ENCODE data around the gene RPS19.

The RPS19 gene

DNA sequence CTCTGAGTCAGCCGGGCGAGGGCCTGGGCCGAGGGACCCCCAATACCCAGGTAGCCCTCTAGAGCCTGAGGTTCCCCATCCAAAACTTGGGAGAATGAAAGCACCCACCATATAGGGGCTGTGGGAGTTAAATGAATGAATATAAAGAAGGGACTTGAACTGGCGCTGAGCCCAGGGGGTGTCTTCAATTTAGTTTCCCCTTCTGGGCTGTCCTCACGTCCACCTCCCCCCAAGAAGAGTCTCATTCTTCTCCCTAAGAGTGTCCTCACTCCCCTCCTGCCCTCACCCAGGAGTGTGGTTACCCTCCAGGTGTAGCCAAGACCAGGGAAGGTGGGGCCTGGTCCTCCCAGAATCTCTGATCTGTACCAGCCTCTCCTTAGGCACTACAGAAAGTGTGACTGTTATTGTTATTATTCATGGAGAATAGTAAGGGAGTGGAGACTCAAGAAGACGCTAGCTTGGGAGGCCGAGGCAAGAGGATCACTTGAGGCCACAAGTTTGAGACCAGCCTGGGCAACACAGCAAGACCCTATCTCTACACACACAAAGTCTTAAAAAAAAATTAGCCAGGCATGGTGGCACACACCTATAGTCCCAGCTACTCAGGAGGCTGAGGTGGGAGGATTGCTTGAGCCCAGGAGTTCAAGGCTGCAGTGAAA, 19.7 kb downstream of the RPS19 start:
- DNase-seq = no peak

GRCh38 chr19:41880329-41880708, 20.3 kb downstream of the RPS19 start:
- DNase-seq = no peak

DNA sequence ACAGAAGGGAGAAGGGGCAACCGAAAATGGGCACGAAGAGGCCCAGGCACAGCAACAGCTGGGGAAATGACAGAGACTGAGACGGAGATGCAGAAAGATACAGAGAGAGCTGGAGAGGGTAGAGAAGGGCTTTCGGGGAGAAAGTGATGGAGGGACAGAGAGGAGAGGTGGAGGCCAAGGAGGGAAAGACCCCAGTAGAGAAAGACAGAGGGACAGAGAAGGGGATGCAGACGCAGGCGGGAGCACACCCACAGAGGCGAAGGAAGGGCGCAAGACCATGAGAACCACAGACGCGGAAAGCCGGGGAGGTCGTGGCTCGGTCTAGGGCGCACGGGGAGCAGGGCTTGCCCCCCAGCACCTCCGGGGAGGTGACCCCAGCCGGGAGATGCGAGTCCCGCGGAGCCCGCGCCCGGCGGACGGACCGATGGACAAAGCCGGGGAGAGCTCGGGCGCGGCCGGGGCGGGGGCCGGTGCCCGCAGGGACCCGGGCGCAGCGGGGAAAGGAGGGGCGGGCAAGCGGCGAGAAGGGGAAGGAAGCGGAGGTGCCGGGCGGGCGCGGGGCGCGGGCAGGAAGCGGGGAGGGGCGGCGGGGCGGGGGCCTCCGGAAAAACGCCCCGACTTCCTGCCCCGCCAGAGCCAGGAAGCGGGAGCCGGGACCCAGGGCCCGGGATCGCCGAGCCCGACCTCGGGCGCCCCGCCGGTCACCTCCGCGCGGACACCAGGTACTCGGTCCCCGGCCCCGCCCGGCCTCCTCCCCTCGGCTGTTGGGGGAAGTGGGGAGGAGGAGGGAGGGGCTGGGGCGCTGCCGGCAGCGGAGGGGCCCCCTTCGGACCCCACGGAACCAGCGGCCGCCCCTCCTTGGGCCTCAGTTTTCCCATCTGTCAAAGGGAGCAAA, 22.8 kb downstream of the RPS19 start, which contains the start of gene ARHGEF1:
Gene ARHGEF1, plus strand, starts transcription at position 617 of the 895 bp plus-strand sequence. CDS start 4,899 bp downstream, outside the sequence.
- DNase-seq = peak; percentile 53

- DNase-seq = no peak
Measured at GRCh38 chr19:41883463-41883820, 23.4 kb downstream of the RPS19 start.

GRCh38 chr19:41883821-41884733, 24.0 kb downstream of the RPS19 start:
- DNase-seq = peak; percentile 97

- DNase-seq = no peak
Measured at GRCh38 chr19:41886761-41887710, 27.0 kb downstream of the RPS19 start.

DNA sequence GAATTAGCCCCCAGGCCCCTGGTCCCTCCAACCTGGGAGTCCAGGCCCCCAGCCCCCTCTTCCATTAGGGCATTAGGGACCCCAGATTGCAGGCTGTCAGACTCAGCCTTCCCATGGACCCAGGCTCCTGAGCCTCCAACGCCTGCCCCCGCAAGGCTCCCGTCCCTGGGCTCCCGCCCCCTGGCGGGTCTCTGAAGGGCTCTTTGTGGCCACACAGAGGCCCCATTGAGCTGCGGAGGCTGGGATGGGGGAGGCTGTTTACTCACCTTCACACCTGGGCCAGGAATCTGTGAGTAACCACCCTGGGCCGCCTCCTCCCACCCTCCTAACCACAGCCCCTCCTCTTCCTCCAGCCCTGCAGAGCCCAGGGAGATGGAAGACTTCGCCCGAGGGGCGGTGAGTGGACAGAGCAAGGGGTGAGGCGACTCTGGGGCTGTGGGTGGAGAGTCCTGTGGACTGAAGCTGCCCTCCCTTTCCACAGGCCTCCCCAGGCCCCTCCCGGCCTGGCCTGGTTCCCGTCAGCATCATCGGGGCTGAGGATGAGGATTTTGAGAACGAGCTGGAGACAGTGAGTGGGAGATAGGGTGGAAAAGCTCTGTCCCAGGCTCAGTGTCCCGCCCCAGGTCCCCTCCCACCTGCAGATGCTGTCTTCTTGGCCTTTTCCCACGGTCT, 27.8 kb downstream of the RPS19 start:
- DNase-seq = no peak

DNA sequence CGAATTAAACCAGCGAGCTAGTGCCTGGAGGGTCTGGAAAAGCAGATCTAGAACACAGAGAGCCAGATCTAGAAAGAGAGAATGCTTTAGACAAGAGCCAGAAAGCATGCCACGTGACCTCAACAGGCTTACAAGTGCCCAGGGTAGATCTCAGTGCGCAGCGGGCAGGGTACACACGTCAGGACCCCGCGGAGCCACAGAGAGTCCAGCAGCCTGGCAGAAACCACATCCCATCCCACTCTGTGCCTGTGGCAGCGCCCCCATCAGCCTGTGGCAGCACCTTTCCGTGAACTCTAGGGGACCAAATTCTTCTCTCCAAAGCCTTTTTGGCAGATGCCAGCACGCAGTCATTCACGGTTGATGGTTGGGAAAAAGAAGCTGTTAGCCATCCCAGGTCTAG, 28.9 kb downstream of the RPS19 start:
- no peak for DNase-seq

DNA sequence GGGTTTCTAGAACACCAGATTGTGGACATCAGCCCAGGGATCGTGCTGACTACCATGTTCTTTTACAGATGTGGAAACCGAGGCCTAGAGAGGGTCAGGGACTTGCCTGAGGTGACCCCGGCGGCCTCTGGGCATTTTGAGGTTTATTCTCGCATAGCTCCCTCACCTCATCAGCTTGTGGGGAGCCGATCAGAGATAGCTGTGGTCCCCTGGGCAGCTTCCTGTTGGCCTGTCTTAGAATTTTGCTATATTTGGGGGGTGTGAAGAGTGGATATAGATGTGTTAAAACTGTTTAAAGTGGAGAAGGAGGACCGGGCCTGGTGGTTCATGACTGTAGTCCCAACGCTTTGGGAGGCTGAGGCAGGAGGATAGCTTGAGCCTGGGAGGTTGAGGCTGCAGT, 29.8 kb downstream of the RPS19 start:
- DNase-seq = no peak

GRCh38 chr19:41890936-41891335, 30.9 kb downstream of the RPS19 start:
- no peak for DNase-seq

DNA sequence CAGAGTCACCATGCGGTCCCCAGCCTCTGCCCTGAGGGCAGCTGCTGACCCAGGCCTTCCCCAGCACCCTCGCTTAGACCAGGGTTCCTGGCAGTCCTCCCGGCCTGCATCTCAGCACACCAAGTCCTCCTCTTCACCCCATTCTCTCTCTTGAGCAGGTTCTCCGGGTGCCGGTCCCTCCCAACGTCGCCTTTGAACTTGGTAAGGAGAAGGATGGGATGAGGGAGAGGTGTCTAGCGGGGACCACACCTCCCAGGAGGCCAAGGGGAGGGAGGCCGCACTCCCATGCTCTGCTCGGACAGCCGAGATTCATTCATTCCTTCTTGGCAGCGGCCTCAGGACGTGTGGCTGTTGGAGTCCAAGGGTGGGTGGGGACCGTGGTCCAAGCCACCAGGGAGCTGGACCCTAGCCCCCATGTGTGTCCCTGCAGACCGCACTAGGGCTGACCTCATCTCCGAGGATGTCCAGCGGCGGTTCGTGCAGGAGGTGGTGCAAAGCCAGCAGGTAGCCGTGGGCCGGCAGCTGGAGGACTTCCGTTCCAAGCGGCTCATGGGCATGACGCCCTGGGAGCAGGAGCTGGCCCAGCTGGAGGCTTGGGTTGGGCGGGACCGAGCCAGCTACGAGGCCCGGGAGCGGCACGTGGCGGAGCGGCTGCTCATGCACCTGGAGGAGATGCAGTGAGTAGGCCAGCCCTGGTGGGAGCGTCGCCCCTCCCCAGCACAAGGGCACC, 32.3 kb downstream of the RPS19 start:
- no peak for DNase-seq

DNA sequence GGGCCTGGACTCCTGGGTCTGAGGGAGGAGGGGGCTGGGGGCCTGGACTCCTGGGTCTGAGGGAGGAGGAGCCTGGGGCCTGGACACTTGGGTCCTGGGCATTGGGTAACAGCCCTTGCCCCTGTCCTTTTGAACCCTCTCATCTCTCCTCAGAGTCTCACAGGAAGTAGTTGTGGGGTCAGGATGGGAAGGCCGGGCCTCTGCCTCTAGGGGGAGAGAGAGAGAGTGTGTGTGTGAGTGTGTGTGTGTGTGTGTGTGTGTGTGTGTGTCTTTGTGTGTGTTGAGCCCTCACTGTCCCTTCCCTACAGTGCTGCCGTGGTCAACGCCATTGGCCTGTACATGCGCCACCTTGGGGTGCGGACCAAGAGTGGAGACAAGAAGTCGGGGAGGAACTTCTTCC, 33.8 kb downstream of the RPS19 start:
- DNase-seq = no peak

- no peak for DNase-seq
Measured at GRCh38 chr19:41894350-41894749, 34.3 kb downstream of the RPS19 start.

DNA sequence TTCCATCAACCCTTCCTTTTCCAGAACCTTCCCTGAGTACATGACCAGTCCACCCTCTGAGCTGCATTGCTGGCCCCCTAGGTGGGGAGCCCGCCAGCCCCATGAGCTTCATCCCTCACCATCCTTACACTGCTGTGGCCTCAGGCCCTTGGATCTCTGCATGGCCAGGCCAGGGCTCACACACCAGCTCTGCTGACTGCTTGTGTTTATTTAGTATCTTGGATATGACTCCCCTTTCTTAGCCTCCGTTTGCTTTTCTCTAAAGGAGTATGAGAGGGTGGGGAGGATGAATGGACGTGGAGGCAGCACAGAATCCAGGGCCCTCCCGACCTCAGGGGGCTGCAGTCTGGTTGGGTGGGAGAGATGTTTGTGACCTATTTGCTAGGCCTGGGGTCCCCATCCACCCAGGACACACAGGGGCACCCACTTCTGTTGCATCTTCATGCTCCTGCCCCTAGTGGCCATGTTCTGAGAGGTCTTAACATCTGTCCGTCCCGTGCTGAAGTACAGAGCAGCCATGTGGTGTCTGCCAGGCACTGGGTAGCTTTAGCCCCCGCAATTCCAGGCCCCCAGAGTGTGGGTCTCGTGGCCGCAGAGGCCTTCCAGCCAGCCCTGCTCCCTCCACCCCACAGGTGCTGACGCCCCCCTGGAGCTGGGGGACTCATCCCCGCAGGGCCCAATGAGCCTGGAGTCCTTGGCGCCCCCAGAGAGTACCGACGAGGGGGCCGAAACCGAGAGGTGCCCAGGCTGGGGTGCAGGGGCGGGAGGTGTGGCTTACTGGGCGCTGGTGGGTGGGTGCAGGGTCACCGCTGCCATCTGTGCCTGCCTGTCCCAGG, 35.9 kb downstream of the RPS19 start:
- no peak for DNase-seq

DNA sequence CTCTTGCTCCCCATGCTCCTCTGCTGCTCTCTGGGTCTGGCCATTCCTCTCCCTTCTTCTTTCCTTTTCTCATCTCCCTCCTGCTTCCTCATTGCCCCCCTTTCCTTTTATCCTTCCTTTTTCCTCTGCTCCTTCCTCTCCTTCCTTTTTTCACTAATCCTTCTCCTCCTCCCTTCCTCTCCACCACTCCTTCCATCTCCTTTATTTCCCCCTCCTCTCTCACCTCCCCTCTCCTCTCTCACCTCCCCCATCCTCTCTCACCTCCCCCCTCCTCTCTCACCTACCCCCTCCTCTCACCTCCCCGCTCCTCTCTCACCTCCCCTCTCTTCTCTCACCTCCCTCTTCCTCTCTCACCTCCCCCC, 36.5 kb downstream of the RPS19 start:
- no peak for DNase-seq

DNA sequence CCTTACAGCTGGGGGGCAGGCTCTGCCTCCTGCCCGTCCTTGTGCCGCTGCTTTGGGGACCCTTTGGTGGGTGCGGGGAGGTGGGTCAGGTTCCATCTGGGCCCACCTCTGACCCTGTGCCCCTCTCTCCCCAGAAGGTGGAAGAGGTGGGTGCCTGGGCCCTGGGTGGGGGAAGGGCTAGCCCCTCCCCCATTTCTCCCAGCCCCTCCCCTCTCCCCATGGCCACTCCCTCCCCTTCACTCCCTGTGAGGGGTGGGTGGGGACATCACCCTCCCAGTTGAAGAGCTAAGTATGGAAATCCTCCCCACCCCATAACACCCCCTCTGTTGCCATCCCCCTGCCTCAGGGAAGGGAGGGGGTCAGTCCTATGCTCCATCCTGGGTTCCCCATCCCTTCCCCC, 37.1 kb downstream of the RPS19 start:
- DNase-seq = no peak

DNA sequence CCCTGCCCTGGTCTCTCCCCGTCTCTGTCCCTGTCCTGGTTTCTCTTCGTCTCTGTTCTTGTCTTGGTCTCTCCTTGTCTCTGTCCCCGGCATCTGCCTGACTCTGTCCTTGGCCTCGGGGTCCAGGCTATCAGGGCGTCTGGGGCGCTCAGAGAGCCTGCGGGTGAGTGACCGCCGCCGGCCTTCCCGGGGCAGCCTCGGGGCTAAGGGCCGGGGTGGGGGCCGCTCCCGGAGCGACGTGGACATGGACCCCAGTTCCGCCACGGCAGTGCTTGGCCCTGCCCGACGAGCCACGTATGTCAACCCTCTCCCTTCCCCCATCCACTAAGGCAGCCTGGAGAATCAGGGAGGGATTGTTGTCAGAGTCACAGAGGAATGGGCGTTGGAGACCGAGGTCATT, 37.8 kb downstream of the RPS19 start:
- no peak for DNase-seq

- no peak for DNase-seq
Measured at GRCh38 chr19:41898235-41898634, 38.2 kb downstream of the RPS19 start.

GRCh38 chr19:41901707-41902360, 41.8 kb downstream of the RPS19 start:
- no peak for DNase-seq

All from GDM1 (cell line).